HepG2 (cell line): Measurements from ENCODE around the gene EEIG1. TPM values are rescaled to one million over a fixed set of nuclear protein-coding genes. Genes with fewer than 3 reads are reported as not detected.

Experiments
- ADNP ChIP-seq: sonication (generic); formaldehyde crosslinking; IDR thresholded peaks from 2 replicates; pipeline ENCODE4 v1.4.0; 2020; ENCODE audit warnings: missing genetic modification reagents
- ARID2 ChIP-seq: sonication (generic); formaldehyde crosslinking; IDR thresholded peaks from 2 replicates; pipeline ENCODE4 v1.8.1; 2022; ENCODE audit warnings: mild to moderate bottlenecking, missing genetic modification reagents, borderline replicate concordance
- BRF2 ChIP-seq: sonication (generic); formaldehyde crosslinking; IDR thresholded peaks from 2 replicates; pipeline ENCODE4 v1.8.1; 2022; ENCODE audit warnings: mild to moderate bottlenecking, missing genetic modification reagents
- CC2D1A ChIP-seq: sonication (generic); formaldehyde crosslinking; IDR thresholded peaks from 2 replicates; pipeline ENCODE4 v1.8.1; 2023; ENCODE audit warnings: mild to moderate bottlenecking, missing genetic modification reagents
- CEBPB ChIP-seq: IDR thresholded peaks from 2 replicates; pipeline ENCODE4 v1.6.1; 2011; ENCODE audit warnings: low read depth, low read length, improper control_type of control experiment, borderline replicate concordance
- CREB1 ChIP-seq, 2 experiments: fragments of 450-650 bp in 1 of 2; IDR thresholded peaks; 2 replicates each; pipeline ENCODE4 v1.6.1; 2016 to 2017; ENCODE audit warnings: control low read depth in 1 of 2, mild to moderate bottlenecking in 1 of 2, missing compliant biosample characterization in 1 of 2, missing genetic modification characterization in 1 of 2
- HNRNPLL ChIP-seq: fragments of 200-400 bp; formaldehyde crosslinking; IDR thresholded peaks from 2 replicates; pipeline ENCODE4 v1.6.1; 2017; ENCODE audit warnings: mild to moderate bottlenecking, low read depth, low read length; ENCODE audit not compliant: poor library complexity, severe bottlenecking
- KLF12 ChIP-seq: sonication (generic); formaldehyde crosslinking; IDR thresholded peaks from 2 replicates; pipeline ENCODE4 v1.4.0; 2020; ENCODE audit warnings: missing genetic modification reagents, borderline replicate concordance
- MYNN ChIP-seq: sonication (generic); formaldehyde crosslinking; IDR thresholded peaks from 2 replicates; pipeline ENCODE4 v1.4.0; 2020; ENCODE audit warnings: mild to moderate bottlenecking, low read depth, missing genetic modification reagents
- PRDM15 ChIP-seq: sonication (generic); formaldehyde crosslinking; IDR thresholded peaks from 2 replicates; pipeline ENCODE4 v1.4.0; 2020; ENCODE audit warnings: missing genetic modification reagents
- RNF2 ChIP-seq: fragments of 450-650 bp; conservative IDR thresholded peaks from 2 replicates; pipeline ENCODE4 v1.6.1; 2016; ENCODE audit warnings: low read depth
- SIN3A ChIP-seq: IDR thresholded peaks from 2 replicates; pipeline ENCODE4 v1.6.1; 2011; ENCODE audit warnings: low read depth, mild to moderate bottlenecking, control low read depth, low read length, borderline replicate concordance
- TEAD2 ChIP-seq: sonication (generic); formaldehyde crosslinking; IDR thresholded peaks from 2 replicates; pipeline ENCODE4 v1.9.0; 2021; ENCODE audit warnings: missing genetic modification reagents
- TFAP4 ChIP-seq: sonication (generic); IDR thresholded peaks from 2 replicates; pipeline ENCODE4 v1.6.1; 2016; ENCODE audit warnings: low read depth, borderline replicate concordance
- ZBTB42 ChIP-seq: sonication (generic); formaldehyde crosslinking; IDR thresholded peaks from 2 replicates; pipeline ENCODE4 v1.5.0; 2020; ENCODE audit warnings: mild to moderate bottlenecking, missing genetic modification reagents
- ZNF12 ChIP-seq: sonication (generic); formaldehyde crosslinking; IDR thresholded peaks from 2 replicates; pipeline ENCODE4 v1.5.0; 2020; ENCODE audit warnings: missing genetic modification reagents
- ZNF317 ChIP-seq: sonication (generic); formaldehyde crosslinking; IDR thresholded peaks from 2 replicates; pipeline ENCODE4 v1.5.0; 2020; ENCODE audit warnings: mild to moderate bottlenecking, missing genetic modification reagents
- ZNF335 ChIP-seq: sonication (generic); formaldehyde crosslinking; IDR thresholded peaks from 2 replicates; pipeline ENCODE4 v1.4.0; 2020; ENCODE audit warnings: missing genetic modification reagents
- ZNF557 ChIP-seq: sonication (generic); formaldehyde crosslinking; IDR thresholded peaks from 2 replicates; pipeline ENCODE4 v1.4.0; 2020; ENCODE audit warnings: missing genetic modification reagents
- ZNF720 ChIP-seq: sonication (generic); formaldehyde crosslinking; IDR thresholded peaks from 2 replicates; pipeline ENCODE4 v1.4.0; 2020; ENCODE audit warnings: missing genetic modification reagents
- ZNF773 ChIP-seq: sonication (generic); formaldehyde crosslinking; IDR thresholded peaks from 2 replicates; pipeline ENCODE4 v1.4.0; 2020; ENCODE audit warnings: missing genetic modification reagents, borderline replicate concordance
- ZNF850 ChIP-seq: sonication (generic); formaldehyde crosslinking; conservative IDR thresholded peaks from 2 replicates; pipeline ENCODE4 v1.9.0; 2021; ENCODE audit warnings: mild to moderate bottlenecking, missing genetic modification reagents
- ZSCAN5A ChIP-seq: sonication (generic); formaldehyde crosslinking; IDR thresholded peaks from 2 replicates; pipeline ENCODE4 v1.8.0; 2022; ENCODE audit warnings: mild to moderate bottlenecking, missing genetic modification reagents, borderline replicate concordance
- polyA plus RNA-seq, 8 experiments: library from polyadenylated mRNA; depleted of rRNA in 3 of 8; stranded (reverse) in 7 of 8; unstranded in 1 of 8; fragments of >200 nt; fragmentation: Illumina TruSeq in 4 of 8; extraction: Trizol in 4 of 8; gene quantifications; 2 replicates each; pipeline versions ENCODE4 v1.2.1 to v1.2.3, GENCODE V29; 2011 to 2016; ENCODE audit warnings: low read depth in 4 of 8, missing spikeins in 1 of 8, mixed read lengths in 1 of 8; ENCODE audit not compliant: insufficient read depth in 1 of 8
- total RNA-seq, 5 experiments: library from RNA; depleted of rRNA; stranded (reverse); fragments of >200 nt; fragmentation: Illumina TruSeq; extraction: Trizol; gene quantifications; 2 replicates each; pipeline ENCODE4 v1.2.3, GENCODE V29; 2016; ENCODE audit warnings: low read depth in 1 of 5

Gene EEIG1
- total and polyA plus RNA-seq, 2 of the 13 experiments (the other 11 are each of a cell fraction or from before 2014, with no cell fraction given), result 16.6 to 25.2 TPM

GRCh38 chr9:127950513-127951289 lies 30.1 kb downstream of the EEIG1 start (continued):
- TF ChIP-seq ZNF557 (CRISPR knock-in tag), result 0 out of 2 replicates have a peak, but pooled peaks have one; percentile 8
- TF ChIP-seq RNF2, result peak; percentile 43; the same call in 1 of the 2 replicates
- TF ChIP-seq CREB1 (IDR thresholded peaks at IDR 0.05), result peak; percentile 69
- no peak for TF ChIP-seq CREB1 (CRISPR knock-in tag; IDR thresholded peaks at IDR 0.05)
- TF ChIP-seq ZNF773 (CRISPR knock-in tag), result no peak
- TF ChIP-seq ADNP (CRISPR knock-in tag), result no peak
- no peak for TF ChIP-seq ZNF720 (CRISPR knock-in tag)
- TF ChIP-seq KLF12 (CRISPR knock-in tag), result peak; percentile 69; the same call in 1 of the 2 replicates
- no peak for TF ChIP-seq PRDM15 (CRISPR knock-in tag)
- peak; percentile 85; the same call in 1 of the 2 replicates for TF ChIP-seq ZNF317 (CRISPR knock-in tag)
- no peak for TF ChIP-seq TEAD2 (CRISPR knock-in tag)
- peak; percentile 57; the same call in 1 of the 2 replicates for TF ChIP-seq ZSCAN5A
- no peak for TF ChIP-seq CC2D1A
- TF ChIP-seq ZNF12 (CRISPR knock-in tag), result peak; percentile 24; the same call in 1 of the 2 replicates
- TF ChIP-seq BRF2, result no peak
- TF ChIP-seq MYNN (CRISPR knock-in tag), result no peak
- TF ChIP-seq HNRNPLL, result peak; percentile 59
- no peak for TF ChIP-seq SIN3A
- TF ChIP-seq ZNF335, result peak; percentile 38; the same call in 1 of the 2 replicates
- peak; percentile 76; the same call in 1 of the 2 replicates for TF ChIP-seq TFAP4
- TF ChIP-seq ZNF850 (CRISPR knock-in tag), result no peak
- TF ChIP-seq ARID2 (CRISPR knock-in tag), result no peak; the same call in 1 of the 2 replicates
- no peak for TF ChIP-seq ZBTB42 (CRISPR knock-in tag)
- peak; percentile 92 for TF ChIP-seq CEBPB
